Loucy (cell line): Measurements from ENCODE around the gene TMEM42.

Experiments
- CTCF ChIP-seq: fragments of 200-600 bp; sonication (generic); conservative IDR thresholded peaks from 2 replicates; pipeline ENCODE4 v1.5.1; 2014; ENCODE audit warnings: mild to moderate bottlenecking, antibody characterized with exemption, low read length
- EZH2phosphoT487 ChIP-seq: fragments of 200-600 bp; IDR thresholded peaks from 2 replicates; pipeline ENCODE4 v1.6.1; 2018; ENCODE audit warnings: antibody characterized with exemption, mild to moderate bottlenecking, moderate library complexity, borderline replicate concordance

- TF ChIP-seq CTCF (no peak), EZH2phosphoT487 (no peak)
These were observed 30.5 kb upstream of the TMEM42 start for GRCh38 chr3:44831232-44831631.
